Activated B cell treated with CpG ODN at 0.5 μM for 24 hours (primary cell): ENCODE measurements around the gene TRNP1. TPM values are rescaled to one million over a fixed set of nuclear protein-coding genes. Genes with fewer than 3 reads are reported as not detected.

ENCODE experiments used
- ATAC-seq: fragments of 200-7000 bp; cut with Tn5 transposase; one replicate; pipeline ENCODE4 v1.10.0; 2021; ENCODE audit warnings: low read depth, mild to moderate bottlenecking, moderate library complexity
- CTCF ChIA-PET: fragments of 350-600 bp; sonication (Branson Sonifier 250); formaldehyde crosslinking; loops from one replicate; lab custom pipeline; 2021; ENCODE audit warnings: antibody characterized with exemption; lab: Charles Lee
- POLR2A ChIA-PET: fragments of 350-600 bp; sonication (Branson Sonifier 250); formaldehyde crosslinking; loops from one replicate; lab custom pipeline; 2021; ENCODE audit warnings: antibody characterized with exemption; lab: Charles Lee
- DNase-seq: peaks from one replicate; pipeline ENCODE4 v3.0.0; 2022
- H3K27ac Mint-ChIP-seq: one replicate; pipeline ENCODE4 v1.8.0; 2020; ENCODE audit warnings: mixed read lengths
- H3K27me3 Mint-ChIP-seq: one replicate; pipeline ENCODE4 v1.8.0; 2021; ENCODE audit warnings: mixed read lengths
- H3K36me3 Mint-ChIP-seq: one replicate; pipeline ENCODE4 v1.8.0; 2021; ENCODE audit warnings: low read depth, mixed read lengths
- H3K4me1 Mint-ChIP-seq: one replicate; pipeline ENCODE4 v1.8.0; 2021; ENCODE audit warnings: mixed read lengths
- H3K4me3 Mint-ChIP-seq: one replicate; pipeline ENCODE4 v1.8.0; 2020; ENCODE audit warnings: mild to moderate bottlenecking, mixed read lengths
- H3K9me3 Mint-ChIP-seq: one replicate; pipeline ENCODE4 v1.8.0; 2020; ENCODE audit warnings: mixed read lengths
- intact Hi-C: fragments of 100-400 bp; cut with micrococcal nuclease; formaldehyde crosslinking; loops from one replicate; pipeline ENCODE4 v1.15.1; 2024
- total RNA-seq: library from RNA; stranded (reverse); gene quantifications from 2 replicates; pipeline ENCODE4 v1.2.3, GENCODE V29; 2022
- TF ChIP-seq, protein P1 (sequence below): fragments of 200-600 bp; IDR thresholded peaks from one replicate; pipeline ENCODE4 v1.8.0; 2022; ENCODE audit warnings: antibody characterized with exemption, mild to moderate bottlenecking

Gene TRNP1
- total RNA-seq, 1 donor from 2014 or later: 0.44 TPM

DNA sequence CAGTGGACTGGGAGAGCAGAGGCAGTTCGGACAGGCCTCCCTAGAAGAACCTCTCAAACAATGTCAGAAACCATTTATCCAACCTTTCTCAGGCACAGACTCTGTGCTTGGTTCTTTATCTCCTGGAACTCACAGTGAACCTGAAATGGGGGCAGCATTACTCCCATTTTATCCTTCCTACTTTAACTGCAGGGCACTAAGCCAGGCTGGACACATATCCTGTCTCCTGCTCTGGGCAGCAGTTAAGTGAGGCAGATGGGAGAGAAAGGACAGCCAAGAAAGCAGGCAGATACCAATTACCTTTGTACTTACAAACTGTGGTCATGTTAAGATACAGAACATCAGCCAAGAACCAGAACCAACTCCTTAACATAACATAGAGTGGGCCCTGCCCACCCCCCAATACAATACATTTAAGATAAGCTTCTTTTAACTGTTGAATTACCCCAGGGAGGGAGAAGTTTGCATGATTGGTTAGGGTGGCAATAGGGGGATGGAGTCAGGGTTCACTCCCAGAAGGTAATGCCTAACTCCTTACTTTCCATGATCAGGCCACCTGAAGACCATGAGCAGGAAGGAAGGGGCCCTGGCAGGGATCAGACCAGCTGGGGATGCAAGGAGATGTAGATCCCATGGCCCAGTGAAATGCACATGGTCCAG, 44.1 kb upstream of the TRNP1 start:
- no peak for DNase-seq
- intact Hi-C loops: no loop called here
- TF ChIP-seq, protein P1, sequence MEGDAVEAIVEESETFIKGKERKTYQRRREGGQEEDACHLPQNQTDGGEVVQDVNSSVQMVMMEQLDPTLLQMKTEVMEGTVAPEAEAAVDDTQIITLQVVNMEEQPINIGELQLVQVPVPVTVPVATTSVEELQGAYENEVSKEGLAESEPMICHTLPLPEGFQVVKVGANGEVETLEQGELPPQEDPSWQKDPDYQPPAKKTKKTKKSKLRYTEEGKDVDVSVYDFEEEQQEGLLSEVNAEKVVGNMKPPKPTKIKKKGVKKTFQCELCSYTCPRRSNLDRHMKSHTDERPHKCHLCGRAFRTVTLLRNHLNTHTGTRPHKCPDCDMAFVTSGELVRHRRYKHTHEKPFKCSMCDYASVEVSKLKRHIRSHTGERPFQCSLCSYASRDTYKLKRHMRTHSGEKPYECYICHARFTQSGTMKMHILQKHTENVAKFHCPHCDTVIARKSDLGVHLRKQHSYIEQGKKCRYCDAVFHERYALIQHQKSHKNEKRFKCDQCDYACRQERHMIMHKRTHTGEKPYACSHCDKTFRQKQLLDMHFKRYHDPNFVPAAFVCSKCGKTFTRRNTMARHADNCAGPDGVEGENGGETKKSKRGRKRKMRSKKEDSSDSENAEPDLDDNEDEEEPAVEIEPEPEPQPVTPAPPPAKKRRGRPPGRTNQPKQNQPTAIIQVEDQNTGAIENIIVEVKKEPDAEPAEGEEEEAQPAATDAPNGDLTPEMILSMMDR: no peak
- ChIA-PET POLR2A (no interaction called here), CTCF (interaction anchor here (0.6 kb wide), 1 partner anchor 132 kb away, joined by 3 read pairs; no protein-coding TSS in a partner anchor)
- peaks cover 31% of the 10 kb centered on the region for H3K36me3 Mint-ChIP-seq
- no peak for ATAC-seq
- H3K4me3 Mint-ChIP-seq: no peak overlapping the region
- no peak overlapping the region for H3K27ac Mint-ChIP-seq
- H3K27me3 Mint-ChIP-seq: peaks cover 2% of the 10 kb centered on the region
- no peaks in the 10 kb centered on the region for H3K4me1 Mint-ChIP-seq
- no peaks in the 10 kb centered on the region for H3K9me3 Mint-ChIP-seq

DNA sequence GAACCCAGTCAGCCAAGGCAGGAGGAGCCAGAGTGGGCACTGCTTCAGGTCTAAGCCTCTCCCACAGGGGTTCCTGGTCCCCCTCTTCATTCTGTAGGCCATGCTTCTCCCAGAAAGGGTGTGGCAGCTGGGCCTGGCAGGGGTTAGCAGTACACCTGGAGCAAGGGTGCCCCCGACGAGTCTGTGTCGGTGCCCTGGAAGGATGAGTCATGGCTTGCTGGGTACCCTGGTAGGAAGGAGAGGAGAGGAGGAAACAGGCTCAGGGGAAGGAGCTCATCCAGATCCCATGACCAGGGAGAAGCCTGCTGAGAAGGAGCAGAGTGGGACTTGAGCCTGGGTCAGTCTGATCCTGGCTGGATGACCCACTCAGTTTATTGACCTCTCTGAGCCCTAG, 43.6 kb upstream of the TRNP1 start:
- Mint-ChIP-seq H3K27ac (no peak overlapping the region), H3K4me3 (no peak overlapping the region), H3K9me3 (no peaks in the 10 kb centered on the region), H3K36me3 (peaks cover 28% of the 10 kb centered on the region), H3K4me1 (no peaks in the 10 kb centered on the region), H3K27me3 (peaks cover 2% of the 10 kb centered on the region)
- ATAC-seq: no peak
- DNase-seq: no peak
- ChIA-PET POLR2A (no interaction called here), CTCF (no interaction called here)
- intact Hi-C loops: no loop called here
- TF ChIP-seq, protein P1: no peak

DNA sequence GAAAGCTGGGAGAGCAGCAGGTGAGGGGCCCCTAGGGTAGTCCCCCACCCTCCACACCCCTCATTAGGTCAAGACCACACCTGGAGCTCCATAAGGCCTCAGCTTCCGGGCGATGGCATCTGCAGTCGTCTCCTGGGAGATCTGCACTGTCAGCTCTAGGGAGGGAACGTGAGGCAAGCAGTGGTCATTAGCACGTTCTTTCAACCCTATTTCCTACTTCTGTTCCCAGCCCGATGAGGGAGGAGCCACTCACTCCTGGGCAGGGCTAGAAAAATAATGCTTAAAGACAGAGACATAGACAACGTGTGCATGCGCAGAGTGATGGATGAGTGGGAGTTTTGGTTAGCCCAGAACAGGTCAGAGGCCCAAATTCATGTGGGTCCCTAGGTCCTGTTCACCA, 42.9 kb upstream of the TRNP1 start:
- Mint-ChIP-seq H3K27me3 (peaks cover 2% of the 10 kb centered on the region), H3K4me3 (no peak overlapping the region), H3K9me3 (no peaks in the 10 kb centered on the region), H3K36me3 (peaks cover 21% of the 10 kb centered on the region), H3K27ac (no peak overlapping the region), H3K4me1 (no peaks in the 10 kb centered on the region)
- intact Hi-C loops: no loop called here
- DNase-seq (no peak), ATAC-seq (no peak)
- TF ChIP-seq, protein P1: no peak
- CTCF ChIA-PET: interaction anchor here (0.8 kb wide), 1 partner anchor 16 kb away, joined by 3 read pairs; no protein-coding TSS in a partner anchor
- POLR2A ChIA-PET: no interaction called here

DNA sequence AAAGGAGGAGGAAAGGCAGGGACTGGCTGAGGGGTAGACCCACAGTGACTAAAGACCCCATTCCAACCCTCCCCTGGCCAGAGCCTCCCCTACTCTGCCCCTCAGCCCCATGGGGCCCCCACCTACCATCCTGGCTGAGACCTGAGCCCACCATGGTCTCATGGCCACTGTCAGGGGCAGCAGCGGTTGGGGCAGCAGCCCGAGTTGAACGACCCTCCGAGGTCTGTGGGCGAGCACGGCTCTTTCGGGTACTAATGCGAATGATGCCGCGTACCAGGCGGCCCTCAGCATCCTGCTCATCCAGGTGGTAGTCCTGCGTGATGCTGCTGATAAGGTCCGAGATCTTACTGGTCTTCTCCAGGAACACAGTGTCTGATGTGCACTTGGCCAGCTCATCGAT, 42.3 kb upstream of the TRNP1 start:
- H3K4me3 Mint-ChIP-seq: no peak overlapping the region

DNA sequence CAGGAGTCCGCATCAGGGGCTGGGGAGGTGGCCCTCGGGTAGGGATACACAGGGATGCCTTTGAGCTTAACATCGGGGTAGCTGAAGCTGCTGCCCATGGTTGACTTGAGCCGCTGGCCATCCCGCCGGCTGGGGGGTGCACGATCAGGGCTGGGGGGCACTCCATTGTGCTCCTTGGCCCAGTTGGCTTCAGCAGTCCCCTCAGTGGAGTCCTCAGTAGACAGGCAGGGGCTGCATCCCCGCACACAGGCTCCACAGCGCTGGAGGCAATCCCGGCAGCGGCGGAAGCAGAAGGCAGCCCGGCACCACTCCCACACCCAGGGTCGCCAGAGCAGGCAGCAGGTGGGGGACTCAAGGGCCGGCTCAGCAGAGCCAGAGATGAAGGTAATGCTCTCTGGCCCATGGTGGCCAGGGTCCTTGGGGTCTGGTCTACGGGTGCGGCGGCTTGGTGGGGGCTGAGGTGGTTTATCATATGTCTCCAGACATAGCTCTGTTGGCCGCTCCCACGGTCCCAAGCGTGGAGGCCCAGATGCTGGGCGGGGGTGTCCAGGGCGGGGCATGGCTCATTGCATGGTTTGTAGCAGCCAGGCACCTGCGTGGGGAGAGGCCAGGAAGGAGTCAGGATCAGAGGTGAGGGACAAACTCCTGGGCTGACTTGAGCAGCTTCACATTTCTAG, 41.5 kb upstream of the TRNP1 start:
- ATAC-seq: no peak
- Mint-ChIP-seq H3K4me3 (no peak overlapping the region), H3K9me3 (no peaks in the 10 kb centered on the region), H3K36me3 (peaks cover 9% of the 10 kb centered on the region), H3K4me1 (no peaks in the 10 kb centered on the region), H3K27ac (no peak overlapping the region), H3K27me3 (peaks cover 2% of the 10 kb centered on the region)
- intact Hi-C loops: no loop called here
- TF ChIP-seq, protein P1: no peak
- no peak for DNase-seq
- ChIA-PET CTCF (no interaction called here), POLR2A (no interaction called here)

More for the DNA sequence above, 42.3 kb upstream of the TRNP1 start:
- intact Hi-C loops: no loop called here
- H3K9me3 Mint-ChIP-seq: no peaks in the 10 kb centered on the region
- ATAC-seq (no peak), DNase-seq (no peak)
- POLR2A ChIA-PET: no interaction called here
- TF ChIP-seq, protein P1: no peak
- CTCF ChIA-PET: interaction anchor here (0.8 kb wide), 1 partner anchor 16 kb away, joined by 3 read pairs; no protein-coding TSS in a partner anchor
- peaks cover 15% of the 10 kb centered on the region for H3K36me3 Mint-ChIP-seq
- H3K4me1 Mint-ChIP-seq: no peaks in the 10 kb centered on the region
- H3K27ac Mint-ChIP-seq: no peak overlapping the region
- peaks cover 2% of the 10 kb centered on the region for H3K27me3 Mint-ChIP-seq
